Fibroblast of skin of scalp (primary cell): ENCODE measurements around the gene SPATA13.
"Not testable (repeated sequence)": the region's sequence is repeated elsewhere in the genome, so short reads cannot be mapped to it uniquely, and the experiment has no call there.

ENCODE experiments used
- DNase-seq: peaks from one replicate; pipeline ENCODE4 v3.0.0-alpha.2; 2013

SPATA13 gene

GRCh38 chr13:24196593-24197197 is 36.2 kb downstream of the SPATA13 start:
- no peak for DNase-seq

GRCh38 chr13:24199016-24199415 is 38.5 kb downstream of the SPATA13 start:
- DNase-seq, result no peak

GRCh38 chr13:24202215-24202614 is 41.7 kb downstream of the SPATA13 start:
- DNase-seq, result no peak

DNA sequence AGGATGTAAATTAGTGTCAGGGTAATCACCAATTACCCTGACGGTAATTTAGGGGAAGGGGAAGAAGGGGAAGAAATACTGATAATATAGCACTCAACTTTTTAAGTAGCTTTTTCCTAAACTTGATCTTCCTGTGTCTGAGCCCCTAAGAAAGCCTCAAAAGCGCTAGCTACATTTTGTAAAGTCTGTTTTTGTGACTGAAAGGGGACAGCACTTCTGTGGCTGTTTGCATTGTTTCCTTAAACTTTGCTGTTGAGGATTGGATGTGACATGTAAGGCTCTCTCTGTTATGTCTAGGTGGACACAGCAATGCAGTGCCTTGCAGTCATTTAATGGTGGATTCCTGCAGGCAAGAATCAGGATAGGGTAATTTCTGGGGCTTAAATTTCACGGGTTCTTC is 42.8 kb downstream of the SPATA13 start:
- no peak for DNase-seq

DNA sequence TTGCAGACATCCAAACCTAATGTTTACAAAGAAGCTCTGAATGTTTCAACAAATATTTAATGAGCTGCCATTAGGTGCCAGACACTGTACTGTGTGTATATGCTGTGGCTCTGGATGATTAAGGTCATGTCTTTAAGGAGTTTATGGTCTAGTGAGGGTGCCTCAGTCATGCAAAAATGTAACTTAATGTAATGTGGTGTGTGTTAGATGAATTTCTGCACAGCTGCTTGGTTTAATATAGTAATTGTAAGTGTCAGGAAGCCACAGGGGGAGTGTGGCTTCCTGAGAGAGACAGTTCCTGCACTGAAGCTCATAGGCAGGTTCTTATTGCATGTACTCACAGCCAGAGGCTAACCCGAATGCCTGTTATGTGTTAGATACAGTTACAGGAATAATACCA is 43.3 kb downstream of the SPATA13 start:
- DNase-seq, result no peak

DNA sequence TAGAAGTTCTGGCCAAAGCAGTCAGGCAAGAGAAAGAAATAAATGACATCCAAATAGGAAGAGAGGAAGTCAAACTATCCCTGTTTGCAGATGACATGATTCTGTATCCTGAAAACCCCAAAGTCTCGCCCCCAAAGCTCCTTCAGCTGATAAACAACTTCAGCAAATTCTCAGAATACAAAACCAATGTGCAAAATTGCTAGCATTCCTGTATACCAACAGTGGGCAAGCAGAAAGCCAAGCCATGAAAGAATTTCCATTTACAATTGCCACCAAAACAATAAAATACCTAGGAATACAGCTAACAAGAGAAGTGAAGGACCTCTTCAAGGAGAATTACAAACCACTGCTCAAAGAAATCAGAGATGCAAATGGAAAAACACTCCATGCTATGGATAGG is 44.6 kb downstream of the SPATA13 start:
- not testable (repeated sequence) for DNase-seq

GRCh38 chr13:24207841-24208667 is 47.5 kb downstream of the SPATA13 start:
- peak; percentile 82 for DNase-seq

DNA sequence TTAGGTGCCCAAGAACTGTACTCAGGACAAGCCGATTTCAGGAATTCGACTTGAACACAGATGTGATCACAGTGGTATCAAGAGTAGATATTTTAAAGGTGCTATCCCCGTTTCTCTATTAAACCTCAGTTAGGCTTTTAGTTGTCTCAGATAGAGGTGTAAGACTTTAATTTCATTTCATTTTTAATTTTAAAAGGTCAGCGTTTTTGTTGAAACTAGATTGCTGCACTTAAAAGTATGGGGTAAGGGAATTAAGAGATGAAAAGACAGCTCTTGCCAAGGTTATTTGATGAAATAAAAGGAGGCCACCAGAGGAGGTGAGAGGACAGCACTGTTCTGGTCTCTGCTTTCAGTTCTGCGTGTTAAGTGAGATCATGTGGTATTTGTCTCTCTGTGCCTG is 48.6 kb downstream of the SPATA13 start:
- DNase-seq, result no peak

GRCh38 chr13:24212254-24212653 is 51.7 kb downstream of the SPATA13 start:
- no peak for DNase-seq

- DNase-seq, result no peak
Measured at GRCh38 chr13:24212674-24213073, 52.2 kb downstream of the SPATA13 start.

GRCh38 chr13:24213932-24214331 is 53.4 kb downstream of the SPATA13 start:
- no peak for DNase-seq

DNA sequence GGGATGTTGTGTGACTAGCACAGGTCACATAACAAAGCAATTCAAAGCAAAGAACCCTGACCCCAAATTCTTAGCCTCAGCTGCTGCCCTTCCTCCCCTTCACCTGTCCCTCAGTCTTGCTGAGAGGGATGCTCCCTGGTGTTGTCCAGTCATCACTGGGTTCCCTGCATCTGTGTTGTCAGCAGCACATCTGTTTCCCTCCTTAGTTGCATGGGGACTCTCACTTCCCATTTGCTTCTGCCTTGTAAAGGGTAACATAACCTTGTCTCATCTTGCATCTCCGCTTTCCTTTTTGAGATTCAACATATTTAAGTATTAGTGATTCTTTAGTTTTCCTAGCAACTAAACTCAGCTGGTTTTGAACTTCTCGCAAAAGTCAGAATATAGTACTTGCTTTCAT is 54.0 kb downstream of the SPATA13 start:
- DNase-seq, result no peak

GRCh38 chr13:24215126-24215525 is 54.6 kb downstream of the SPATA13 start:
- DNase-seq, result no peak

DNA sequence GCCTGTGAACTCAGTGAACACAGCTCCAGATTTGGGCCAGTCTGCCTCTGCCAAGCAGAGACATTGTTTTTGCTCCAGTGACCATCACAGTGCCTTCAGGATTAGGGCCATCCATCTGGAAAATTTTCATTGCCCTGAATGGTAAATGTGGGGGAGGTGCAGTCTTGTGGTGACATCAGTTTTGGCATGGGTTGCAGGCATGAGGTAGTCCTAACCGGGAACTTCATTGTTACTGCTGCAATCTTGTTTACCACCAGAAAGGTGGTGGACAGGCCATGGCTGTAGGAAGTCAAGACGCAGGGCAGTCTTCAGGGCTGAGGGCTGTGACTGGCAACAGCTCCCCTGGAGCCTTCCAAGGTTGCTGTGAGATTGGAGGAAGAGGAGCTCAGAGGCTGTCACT is 55.2 kb downstream of the SPATA13 start:
- DNase-seq, result peak; percentile 19

- no peak for DNase-seq
Measured at GRCh38 chr13:24216176-24216575, 55.7 kb downstream of the SPATA13 start.

- not testable (repeated sequence) for DNase-seq
Measured at GRCh38 chr13:24216779-24217178, 56.3 kb downstream of the SPATA13 start.

DNA sequence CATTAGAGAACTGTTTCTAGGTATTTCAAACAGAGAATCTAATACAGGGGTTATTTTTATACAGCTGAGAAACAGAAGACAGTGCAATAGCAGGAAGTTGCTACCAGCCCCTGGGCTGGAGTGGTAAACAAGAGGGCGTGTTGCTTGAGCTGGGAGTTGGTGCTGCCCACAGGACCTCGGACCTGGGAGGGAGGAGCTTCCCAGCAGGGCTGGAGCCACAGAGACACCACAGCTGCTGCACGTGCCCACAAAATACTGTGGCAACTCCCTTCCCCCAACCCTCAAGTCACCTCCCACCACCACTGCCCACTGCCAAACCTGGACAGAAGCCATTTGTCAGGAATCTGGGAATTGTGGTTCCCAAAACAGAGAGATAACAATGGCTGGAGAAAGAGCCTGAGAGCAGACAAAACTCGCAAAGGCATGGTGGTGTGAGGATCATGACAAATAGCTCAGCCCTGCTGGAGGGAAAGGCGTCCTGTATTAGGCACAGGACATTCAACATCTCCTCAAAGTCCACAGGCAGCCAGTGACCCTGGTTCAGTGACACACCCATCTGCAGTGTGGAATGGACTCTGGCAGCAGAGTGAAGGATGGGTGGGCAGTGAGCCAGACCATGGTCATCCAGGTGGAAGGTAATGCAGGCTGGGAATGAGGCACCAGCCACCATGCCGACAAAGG is 57.2 kb downstream of the SPATA13 start:
- no peak for DNase-seq

DNA sequence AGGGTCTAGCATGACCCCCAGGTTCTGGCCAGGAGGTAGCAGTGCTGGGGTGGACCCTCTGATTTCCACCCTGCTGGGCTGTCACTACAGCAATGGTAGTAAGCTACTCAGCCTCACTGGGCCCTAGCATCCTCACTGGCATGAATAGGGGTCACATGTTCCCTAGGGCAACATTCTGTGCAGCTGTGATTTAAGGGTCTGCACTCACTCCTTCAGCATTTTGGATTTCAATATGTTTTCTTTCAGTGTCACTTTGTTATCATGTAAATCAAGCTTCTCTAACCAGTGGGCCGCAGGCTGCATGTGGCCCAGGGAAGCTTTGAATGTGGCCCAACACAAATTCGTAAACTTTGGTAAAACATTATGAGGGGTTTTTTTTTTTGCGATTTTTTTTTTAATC is 57.8 kb downstream of the SPATA13 start:
- DNase-seq, result no peak

DNA sequence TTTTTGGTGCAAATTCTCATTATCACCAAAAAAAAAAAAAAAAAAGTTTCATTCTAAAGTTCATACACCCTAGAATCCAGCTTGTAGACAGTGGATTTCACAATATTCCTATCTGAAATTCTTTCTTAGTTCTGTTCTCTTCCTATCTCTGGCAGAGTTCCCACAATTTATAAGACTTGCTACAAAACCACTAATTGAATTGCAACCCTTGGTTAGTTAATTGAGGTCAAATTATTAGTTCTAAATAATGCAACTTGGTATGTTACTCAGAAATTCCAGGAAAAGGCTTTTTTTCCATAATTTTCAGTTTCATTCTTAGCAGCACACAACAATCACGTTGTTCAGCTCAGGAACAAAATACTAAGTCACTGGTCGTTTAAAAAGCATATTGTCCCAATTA is 58.5 kb downstream of the SPATA13 start:
- no peak for DNase-seq

DNA sequence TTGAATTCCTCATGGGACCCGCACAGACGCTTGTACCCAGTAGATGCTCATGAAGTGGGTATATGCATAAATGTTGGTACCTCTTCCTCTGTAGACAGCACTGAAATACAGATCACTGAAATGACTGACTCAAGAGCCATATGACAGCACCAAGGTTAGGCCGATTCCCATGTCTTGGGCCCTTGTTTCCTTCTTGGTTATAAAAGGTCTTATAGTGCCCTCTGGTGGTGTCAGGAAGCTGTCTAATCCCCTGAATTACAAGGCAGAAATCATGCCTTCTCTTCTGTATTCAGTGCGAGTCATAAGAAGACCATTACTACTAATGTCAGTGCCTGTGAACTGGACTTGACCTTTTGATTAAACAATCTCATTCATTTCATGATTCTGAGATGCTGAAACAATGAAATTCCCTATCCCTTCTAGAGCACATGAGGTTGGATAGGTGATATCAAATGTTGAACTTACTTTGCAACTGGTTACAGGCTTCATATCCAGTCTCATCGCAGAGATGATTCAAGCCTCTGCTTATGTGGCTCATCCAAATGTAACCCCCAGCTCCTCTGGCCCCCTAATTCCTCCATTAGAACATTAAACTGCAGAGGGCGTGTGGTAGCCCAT is 59.7 kb downstream of the SPATA13 start:
- peak; percentile 83 for DNase-seq

- DNase-seq, result no peak
Measured at GRCh38 chr13:24221007-24221406, 60.5 kb downstream of the SPATA13 start.

DNA sequence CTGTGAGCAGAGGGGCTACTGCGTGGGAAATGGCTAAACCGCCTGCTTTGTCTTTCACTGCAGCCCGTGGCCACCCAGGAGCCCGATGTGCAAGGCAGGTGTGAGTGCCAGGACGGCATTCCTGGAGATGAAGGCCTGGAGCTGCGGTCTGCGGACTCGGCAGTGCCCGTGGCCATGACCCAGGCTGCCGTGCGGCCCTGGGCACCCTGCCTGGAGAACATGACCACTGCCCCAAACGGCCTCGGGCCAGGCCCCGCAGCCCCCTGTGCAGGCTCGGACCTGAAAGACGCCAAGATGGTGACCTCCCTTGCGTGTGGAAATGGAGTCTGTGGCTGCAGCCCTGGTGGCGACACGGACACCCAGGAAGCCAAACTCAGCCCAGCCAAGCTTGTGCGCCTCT is 62.2 kb downstream of the SPATA13 start:
- DNase-seq, result no peak
